ENCODE measurements around the gene CDC42EP1.
"Not testable (repeated sequence)": the region's sequence is repeated elsewhere in the genome, so short reads cannot be mapped to it uniquely, and the experiment has no call there.

The CDC42EP1 gene

DNA sequence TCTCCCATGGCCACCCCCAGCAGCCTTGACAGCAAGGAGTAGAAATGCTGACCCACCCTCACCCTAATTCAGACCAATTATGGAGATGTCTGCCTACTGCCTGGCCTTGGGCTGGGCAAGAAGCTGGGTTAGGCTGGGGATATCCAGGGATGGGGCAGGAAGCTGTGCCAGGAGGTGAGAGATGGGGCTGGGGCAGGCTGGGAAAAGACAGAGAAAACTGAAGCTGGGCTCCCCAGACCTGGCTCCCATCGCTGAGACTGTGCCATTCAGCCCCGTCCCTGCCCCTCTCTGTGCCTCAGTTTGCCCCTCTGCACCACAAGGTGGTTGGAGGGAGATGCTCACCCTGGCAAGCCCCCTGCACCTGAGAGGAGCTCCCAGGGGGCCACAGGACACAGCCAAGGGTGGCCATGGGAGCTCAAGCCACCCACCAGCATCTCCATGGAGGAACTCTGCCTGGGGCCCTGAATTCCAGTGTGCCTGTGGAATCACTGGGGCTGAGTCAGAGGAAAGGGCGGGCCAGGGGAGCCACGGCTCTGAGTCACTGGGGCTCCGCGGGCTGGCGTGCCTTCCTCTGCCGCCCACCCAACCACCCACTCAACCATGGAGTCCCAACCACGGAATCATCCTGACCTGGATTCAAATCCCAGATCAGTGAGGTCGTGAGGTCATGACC, 35.1 kb upstream of the CDC42EP1 start:
- in situ Hi-C loops (cut with MboI; ENCODE audit: low sequenced_read_pairs, unreplicated experiment): no loop called here
- TF ChIP-seq CTCF (IDR thresholded peaks at IDR 0.05; ENCODE audit: borderline replicate concordance, control extremely low read depth, extremely low read depth, insufficient read depth, missing control alignments): no peak
- DNase-seq (ENCODE audit: low spot score): no peak

DNA sequence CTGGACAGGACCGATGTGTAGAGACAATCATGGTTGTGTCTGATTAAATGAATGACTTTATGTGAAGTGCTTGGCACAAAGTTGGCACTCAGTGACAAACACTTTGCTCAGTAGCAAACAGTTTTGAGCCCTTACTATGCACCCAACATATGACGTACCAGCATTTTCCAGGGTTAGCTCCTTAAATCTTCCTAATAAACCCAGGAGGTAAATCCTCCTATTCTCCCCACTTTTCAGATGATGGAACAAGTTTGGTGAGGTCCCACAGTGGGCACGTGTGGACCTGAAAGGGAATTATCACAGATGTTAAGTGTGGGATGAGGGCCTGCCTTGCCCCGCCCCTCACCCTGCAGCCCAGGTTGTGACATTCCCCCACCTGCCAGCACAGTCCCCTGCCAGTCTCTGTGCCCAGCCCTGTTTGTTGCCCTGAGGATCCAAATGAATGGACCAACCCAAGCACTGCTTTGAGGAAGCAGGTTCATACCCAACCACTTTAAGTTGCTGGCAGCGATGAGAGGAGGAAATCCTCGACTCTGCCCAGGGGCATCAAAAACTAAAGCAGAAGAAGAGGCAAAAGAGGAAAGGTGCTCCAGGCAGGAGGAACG, 34.4 kb upstream of the CDC42EP1 start:
- no peak for DNase-seq (ENCODE audit: low spot score)
- in situ Hi-C loops (cut with MboI; ENCODE audit: low sequenced_read_pairs, unreplicated experiment): no loop called here
- TF ChIP-seq CTCF (IDR thresholded peaks at IDR 0.05; ENCODE audit: borderline replicate concordance, control extremely low read depth, extremely low read depth, insufficient read depth, missing control alignments): no peak

DNA sequence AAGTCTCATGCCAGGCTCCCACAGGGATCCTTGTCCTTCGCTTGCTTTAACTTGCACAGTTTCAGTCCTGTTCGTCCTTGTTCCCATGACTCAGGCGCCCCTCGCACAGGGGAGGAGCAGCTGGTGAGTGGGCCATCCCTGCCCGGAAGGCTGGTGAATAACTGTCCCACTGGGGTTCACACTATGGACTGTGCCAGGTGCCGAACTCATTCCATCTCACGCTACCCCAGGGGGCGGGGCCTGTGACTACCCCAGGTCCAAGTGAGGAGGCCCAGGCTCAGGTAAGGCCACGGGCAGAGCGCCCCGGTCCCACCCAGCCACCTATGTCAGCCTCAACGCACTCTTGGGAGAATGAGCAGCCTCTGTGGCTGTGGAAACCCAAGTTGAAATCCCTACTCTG, 33.9 kb upstream of the CDC42EP1 start:
- DNase-seq (ENCODE audit: low spot score): no peak
- TF ChIP-seq CTCF (IDR thresholded peaks at IDR 0.05; ENCODE audit: borderline replicate concordance, control extremely low read depth, extremely low read depth, insufficient read depth, missing control alignments): no peak
- in situ Hi-C loops (cut with MboI; ENCODE audit: low sequenced_read_pairs, unreplicated experiment): no loop called here

DNA sequence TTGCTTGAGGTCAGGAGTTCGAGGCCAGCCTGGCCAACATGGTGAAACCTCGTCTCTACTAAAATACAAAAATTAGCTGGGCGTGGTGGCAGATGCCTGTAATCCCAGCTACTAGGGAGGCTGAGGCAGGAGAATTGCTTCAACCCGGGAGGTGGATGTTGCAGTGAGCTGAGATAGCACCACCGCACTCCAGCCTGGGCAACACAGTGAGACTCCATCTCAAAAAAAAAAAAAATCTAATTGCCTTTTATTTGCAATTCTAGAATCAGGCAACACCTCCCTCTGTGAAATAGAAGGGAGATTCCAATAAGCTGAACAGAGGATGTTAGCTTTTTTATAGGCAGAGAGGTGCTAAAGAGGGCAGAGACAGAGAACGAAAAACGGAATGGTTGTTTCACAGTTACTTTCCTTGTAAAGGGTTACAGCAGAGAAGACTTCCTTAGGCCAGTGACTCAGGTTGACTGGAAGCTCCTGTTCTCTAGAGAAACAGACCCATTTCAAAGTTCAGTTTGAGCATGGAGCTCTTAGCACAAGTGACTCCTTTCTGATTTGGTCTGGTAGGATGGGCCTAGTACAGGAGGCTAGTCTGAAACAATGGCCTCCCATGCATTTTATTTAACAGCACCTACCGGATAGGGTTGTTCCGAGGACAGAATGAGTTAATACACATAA, 33.1 kb upstream of the CDC42EP1 start:
- DNase-seq (ENCODE audit: low spot score); in situ Hi-C loops (cut with MboI; ENCODE audit: low sequenced_read_pairs, unreplicated experiment): not testable (repeated sequence)

DNA sequence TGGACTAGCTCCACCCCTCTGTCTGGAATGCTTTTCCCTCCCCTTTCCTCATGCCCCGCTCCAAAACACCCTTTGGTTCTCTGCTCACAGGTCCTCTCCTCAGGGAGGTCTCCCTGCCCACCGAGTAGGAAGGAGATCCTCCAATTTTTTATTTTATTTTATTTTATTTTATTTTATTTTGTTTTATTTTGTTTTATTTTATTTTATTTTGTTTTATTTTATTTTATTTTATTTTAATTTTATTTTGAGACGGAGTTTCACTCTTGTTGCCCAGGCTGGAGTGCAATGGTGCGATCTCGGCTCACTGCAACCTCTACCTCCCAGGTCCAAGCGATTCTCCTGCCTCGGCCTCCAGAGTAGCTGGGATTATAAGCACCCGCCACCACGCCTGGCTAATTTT, 32.3 kb upstream of the CDC42EP1 start:
- DNase-seq (ENCODE audit: low spot score); in situ Hi-C loops (cut with MboI; ENCODE audit: low sequenced_read_pairs, unreplicated experiment): not testable (repeated sequence)

DNA sequence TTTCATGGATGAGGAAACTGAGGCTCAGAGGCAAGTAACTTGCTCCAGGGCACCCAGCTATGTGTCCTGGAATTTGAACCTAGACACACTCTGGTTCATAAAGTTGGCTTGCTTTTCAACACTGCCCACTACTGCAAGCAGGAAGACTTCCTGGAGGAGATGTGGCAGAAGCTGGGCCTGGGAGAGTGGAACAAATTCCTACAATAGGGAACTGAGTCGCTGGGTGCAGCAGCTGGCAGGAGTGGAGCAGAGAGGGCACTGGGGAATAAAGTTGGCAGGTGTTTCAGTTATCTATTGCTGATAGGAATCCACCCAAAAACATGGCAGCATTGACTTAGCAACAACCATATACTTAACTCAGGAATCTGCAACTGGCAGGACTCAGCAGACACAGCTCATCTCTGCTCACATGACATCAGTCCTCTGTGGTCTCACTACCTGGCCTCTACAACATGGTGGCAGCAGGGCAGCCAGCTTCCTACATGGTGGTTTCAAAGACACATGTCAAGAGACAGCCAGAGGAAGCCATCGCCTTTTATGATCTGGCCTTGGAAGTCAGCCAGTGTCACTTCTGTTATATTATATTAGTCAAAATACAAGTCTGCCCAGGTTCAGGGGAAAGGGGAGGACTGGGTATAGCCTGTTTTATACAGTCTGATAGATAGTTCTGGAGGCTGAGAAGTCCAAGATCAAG, 30.5 kb upstream of the CDC42EP1 start:
- in situ Hi-C loops (cut with MboI; ENCODE audit: low sequenced_read_pairs, unreplicated experiment): no loop called here
- no peak for DNase-seq (ENCODE audit: low spot score)
- TF ChIP-seq CTCF (IDR thresholded peaks at IDR 0.05; ENCODE audit: borderline replicate concordance, control extremely low read depth, extremely low read depth, insufficient read depth, missing control alignments): no peak

GRCh38 chr22:37533995-37534394, 26.3 kb upstream of the CDC42EP1 start:
- DNase-seq (ENCODE audit: low spot score): no peak
- no peak for TF ChIP-seq CTCF (IDR thresholded peaks at IDR 0.05; ENCODE audit: borderline replicate concordance, control extremely low read depth, extremely low read depth, insufficient read depth, missing control alignments)
- in situ Hi-C loops (cut with MboI; ENCODE audit: low sequenced_read_pairs, unreplicated experiment): no loop called here

Data from GM13976 (cell line).